ENCODE data around the gene SDHA. TPM values are rescaled to one million over a fixed set of nuclear protein-coding genes. Genes with fewer than 3 reads are reported as not detected.
"Not testable (repeated sequence)": the region's sequence is repeated elsewhere in the genome, so short reads cannot be mapped to it uniquely, and the experiment has no call there.

Gene SDHA
- total RNA-seq, 1 donor from 2014 or later = 233 TPM

DNA sequence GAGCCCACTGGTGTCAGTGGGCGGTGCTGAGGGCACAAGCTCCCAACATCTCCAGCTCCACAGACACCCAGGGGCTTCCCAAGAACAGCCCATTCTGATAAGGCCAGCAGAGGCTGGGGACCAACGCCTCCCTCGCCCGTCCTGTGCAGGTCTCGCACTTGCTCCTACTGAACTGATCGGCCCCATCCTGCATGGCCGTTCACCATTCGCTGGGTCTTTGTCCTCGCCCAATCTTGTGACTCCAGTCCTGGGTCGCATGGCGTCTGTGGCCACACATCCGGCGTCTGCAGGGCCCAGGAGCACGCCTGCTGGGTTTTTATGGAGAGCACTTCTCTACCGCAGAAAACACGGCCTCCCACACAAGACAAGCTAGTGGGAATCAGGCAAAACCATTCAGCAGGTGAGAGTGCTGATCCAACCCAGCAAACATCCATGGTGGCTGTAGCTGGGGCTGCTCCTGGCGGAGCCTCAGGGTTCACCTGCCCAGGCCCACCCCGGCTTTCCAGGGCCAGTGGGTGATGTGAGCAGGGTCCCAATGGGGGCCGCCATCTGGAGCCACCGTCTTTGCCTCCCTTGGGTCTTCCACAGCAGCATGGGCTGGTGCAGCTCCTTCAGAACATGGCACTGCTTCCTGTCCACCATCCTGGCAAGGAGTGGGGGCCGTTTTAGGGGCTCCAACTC, 19.5 kb upstream of the SDHA start:
- no peak for DNase-seq (ENCODE audit: low read depth)

GRCh38 chr5:199197-199949, 18.7 kb upstream of the SDHA start:
- no peak for DNase-seq (ENCODE audit: low read depth)

- DNase-seq (ENCODE audit: low read depth) = no peak
Measured at GRCh38 chr5:199950-200645, 18.0 kb upstream of the SDHA start.

DNA sequence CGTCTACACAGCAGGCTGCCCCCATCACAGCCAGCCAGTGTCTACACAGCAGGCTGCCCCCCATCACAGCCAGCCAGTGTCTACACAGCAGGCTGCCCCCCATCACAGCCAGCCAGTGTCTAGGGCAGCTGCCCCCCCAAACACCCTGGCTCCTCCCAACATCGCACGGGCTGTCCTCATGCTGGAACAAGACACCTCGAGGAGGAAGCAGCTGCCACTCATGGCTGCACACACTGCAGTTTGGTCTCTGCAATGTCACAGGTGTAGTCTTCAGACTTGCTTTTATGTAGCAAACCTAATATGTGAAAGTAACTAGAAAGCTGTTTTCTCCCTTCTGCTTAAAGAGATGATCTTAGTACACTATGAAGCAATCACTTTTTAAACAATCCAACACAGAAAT, 17.1 kb upstream of the SDHA start:
- DNase-seq (ENCODE audit: low read depth) = no peak

GRCh38 chr5:201672-202071, 16.4 kb upstream of the SDHA start:
- no peak for DNase-seq (ENCODE audit: low read depth)

GRCh38 chr5:203246-203930, 14.7 kb upstream of the SDHA start:
- DNase-seq (ENCODE audit: low read depth) = no peak

DNA sequence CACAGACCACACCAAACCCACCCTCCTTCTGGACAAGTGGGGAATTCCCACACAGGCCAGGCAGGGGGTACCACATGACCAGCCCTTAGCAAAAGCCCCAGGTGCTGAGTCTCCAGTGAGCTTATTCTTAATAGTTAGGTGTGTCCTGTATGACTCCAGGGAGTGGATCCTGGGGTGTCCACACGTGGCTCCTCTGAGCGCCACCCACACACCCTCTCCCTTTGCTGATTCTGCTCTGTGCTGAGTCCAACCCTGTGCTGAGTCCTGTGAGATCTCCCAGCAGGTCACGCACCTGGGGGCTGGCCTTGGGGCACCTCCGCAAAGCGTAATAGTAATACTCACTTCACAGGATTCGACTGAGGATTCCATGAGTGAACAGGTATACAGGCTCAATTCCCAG, 14.1 kb upstream of the SDHA start:
- no peak for DNase-seq (ENCODE audit: low read depth)

DNA sequence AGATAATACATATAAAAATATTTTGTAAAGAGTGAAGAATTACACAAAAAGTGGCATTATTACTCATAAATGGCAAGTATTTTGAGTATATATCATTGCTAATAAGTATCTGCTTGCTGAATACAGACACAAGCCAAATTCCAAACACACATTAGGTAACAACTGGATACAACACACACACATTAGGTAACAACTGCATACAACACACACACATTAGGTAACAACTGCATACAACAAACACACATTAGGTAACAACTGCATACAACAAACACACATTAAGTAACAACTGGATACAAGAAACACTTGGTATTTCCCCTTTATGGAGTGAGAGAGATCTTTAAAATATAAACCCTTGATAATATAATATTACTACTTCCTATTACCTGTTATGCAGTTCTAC, 13.7 kb upstream of the SDHA start:
- DNase-seq (ENCODE audit: low read depth) = no peak

GRCh38 chr5:204966-205670, 13.0 kb upstream of the SDHA start:
- no peak for DNase-seq (ENCODE audit: low read depth)

DNA sequence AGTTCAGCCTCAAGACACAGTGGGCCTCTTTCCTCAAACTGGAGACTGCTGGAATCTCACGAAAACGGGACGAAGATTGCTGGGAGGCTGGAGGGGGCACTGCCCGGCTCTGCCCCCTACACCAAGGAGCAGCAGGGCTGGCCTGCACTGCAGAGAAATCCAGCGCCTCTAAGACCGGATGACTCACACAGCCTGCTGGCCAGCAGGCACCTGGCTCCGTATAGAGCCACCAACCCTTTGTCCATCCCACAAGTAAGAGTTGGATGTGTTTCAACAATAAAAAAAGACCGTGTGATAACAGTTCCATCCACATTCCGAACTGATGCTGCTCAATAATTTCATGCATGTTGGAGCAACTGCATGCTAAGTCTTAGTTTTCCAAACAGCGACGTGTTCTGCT, 11.7 kb upstream of the SDHA start:
- DNase-seq (ENCODE audit: low read depth) = no peak

DNA sequence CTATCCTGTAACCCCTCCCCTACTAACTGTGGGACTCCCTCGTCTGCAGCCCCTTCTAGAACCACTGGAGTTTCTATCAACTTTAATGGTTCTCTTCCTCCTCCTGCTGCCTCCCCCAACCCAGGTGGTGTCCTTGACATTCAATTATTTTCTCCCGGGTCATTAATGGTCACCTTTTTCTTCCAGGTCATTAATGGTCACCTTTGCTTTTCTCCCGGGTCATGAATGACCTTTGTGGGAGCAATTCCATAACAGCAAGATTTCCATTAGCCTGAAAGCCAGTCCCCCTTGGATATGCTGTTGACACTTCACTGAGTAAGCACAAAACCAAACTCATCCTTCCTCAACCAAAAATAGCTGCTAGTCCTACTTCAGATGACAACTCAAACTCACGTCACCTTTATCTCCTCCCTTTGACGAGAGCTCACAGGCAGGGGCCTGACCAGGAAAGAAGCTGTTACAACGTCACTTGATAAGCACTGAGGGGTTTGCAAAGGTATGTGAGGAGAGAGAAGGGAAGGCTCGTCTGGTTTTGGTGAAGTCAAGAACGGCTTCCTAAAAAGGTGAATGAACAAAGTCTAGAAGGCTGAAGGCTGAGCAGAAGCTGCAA, 11.1 kb upstream of the SDHA start:
- DNase-seq (ENCODE audit: low read depth) = no peak

DNA sequence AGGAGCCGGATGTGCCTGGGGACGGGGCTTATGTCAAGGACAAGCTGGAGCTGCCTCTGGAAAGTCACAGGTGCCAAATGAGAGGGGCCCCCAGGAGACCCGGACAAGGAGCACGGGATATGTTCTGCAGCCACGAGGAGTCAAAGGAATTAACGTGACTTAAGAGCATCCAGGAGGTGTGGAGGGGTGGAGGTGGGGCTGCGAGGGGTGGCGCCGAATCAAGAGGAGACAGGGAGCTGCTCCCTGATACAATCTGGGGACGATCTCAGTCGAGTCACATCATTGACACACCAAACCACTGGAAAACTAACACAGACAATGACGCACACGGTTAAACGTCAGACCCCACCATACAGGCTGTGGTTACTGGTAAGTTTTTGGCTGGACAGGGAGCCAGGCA, 10.5 kb upstream of the SDHA start:
- no peak for DNase-seq (ENCODE audit: low read depth)

GRCh38 chr5:208449-209114, 9.5 kb upstream of the SDHA start:
- DNase-seq (ENCODE audit: low read depth) = no peak

DNA sequence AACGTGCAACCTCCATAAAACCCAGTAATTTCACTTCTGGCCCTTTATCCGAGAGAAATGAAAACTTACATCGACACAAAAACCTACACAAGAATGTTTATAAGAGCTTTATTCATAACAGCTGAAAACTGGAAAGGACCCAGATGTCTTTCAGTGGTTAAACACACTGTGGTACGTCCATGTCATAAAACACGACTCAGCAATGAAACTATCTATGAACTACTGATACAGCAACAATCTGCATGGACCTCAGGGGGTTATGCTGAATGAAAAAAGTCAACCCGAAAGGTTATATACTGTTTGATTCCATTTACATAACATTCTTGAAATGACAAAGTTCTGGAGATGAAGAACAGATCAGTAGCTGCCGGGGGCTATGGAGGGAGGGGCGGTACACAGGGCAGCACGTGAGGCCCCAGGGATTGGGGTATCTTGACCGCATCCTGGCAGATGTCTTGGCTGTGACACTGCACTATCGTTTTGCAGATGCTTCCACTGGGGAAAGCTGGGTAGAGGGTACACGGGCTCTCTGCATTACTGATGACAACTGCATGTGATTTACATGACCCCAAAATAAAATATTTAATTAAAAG, 4.2 kb upstream of the SDHA start:
- DNase-seq (ENCODE audit: low read depth) = no peak

DNA sequence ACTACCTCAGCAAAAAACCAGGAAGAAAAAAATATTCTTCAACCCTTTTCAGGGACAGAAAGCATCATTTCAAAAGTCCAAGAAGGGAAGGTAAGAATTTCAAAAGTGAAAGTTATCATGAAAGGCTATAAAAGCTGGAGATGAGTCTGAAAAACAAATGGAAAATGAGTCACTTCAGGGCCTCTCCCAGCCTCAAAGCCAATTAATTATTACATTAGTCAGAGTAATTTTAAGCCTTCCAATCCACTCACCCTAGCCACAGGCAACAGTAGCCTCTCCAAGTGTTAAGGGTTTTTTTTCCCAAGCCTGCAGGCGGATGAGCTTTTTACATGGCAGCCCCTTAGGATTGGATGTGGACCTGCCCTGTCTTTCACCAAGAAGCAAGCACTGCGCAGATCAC, 2.9 kb upstream of the SDHA start:
- DNase-seq (ENCODE audit: low read depth) = peak; percentile 70

DNA sequence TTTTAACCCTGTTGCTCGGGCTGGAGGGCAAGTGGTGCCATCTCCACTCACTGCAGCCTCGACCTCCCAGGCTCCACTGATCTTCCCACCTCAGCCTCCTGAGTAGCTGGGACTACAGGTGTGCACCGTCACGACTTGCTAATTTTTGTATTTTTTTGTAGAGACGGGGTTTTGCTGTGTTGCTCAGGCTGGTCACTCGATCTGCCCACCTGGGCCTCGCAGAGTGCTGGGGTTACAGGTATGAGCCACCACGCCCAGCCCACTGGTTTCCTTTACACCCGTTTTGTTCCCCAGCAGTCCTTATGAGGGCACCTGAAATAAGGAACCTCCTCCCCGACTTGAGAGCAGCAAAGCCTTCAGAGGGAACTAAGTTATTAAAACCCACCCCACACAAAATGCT, 2.0 kb upstream of the SDHA start:
- not testable (repeated sequence) for DNase-seq (ENCODE audit: low read depth)

DNA sequence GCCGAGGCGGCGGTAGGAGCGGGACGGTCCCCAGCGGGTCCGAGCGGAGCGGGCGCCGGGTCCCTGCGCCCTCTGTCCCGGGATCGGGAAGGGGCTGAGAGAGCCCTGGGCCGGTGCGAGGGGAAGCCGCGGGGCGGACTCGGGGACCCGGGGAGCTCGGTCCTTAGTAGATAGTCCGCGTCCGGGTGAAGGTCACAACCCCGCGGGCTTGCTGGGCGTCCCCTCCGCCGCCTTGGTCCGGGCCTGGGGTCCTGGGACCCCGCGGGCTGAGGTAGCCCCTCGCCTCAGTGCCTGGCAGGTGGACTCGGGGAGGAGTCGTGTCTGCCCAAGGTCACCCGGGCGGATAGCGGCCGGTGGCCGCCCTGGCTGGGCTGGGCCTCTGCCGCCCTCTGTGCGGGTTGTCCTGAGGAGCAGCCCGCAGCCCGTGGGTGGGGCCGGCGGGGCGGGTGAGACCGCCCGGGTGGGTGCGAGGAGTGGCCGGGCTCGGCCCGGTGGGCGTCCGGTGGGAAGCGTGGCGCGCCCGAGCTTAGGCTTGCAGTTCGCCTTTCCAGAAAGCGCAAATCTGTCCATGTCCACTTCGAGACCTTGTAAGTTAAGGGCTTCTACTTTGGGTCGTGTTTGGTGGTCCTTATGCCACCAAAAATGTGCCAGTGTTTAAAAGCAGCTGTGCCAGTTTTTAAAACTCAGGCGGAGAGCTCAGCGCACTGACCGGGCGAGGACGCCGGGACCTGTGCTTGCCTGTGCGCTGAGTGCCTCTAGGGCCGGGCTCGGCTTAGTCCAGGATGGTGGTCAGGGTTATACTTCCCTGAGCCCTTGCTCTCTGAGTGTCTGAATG, 554 bp downstream of the SDHA start:
- peak; percentile 33 for DNase-seq (ENCODE audit: low read depth)

- DNase-seq (ENCODE audit: low read depth) = peak; percentile 47
Measured at GRCh38 chr5:219460-219863, 1.3 kb downstream of the SDHA start.

GRCh38 chr5:219991-220390, 1.9 kb downstream of the SDHA start:
- peak; percentile 40 for DNase-seq (ENCODE audit: low read depth)

All from renal cortical epithelial cell (primary cell).